Muscle of leg (tissue), 11 donors: ENCODE data around the gene COQ10A. TPM values are rescaled to one million over a fixed set of nuclear protein-coding genes. Genes with fewer than 3 reads are reported as not detected.
A peak's percentile ranks its signal among the peaks of the same experiment; 100 is the strongest.

Experiments used
- DNase-seq: peaks from one replicate; pipeline ENCODE4 v3.0.0; 2013
- H3K27ac ChIP-seq: one replicate; pipeline ENCODE4 v1.5.1; 2013; ENCODE audit warnings: mild to moderate bottlenecking, low read length, control low read depth
- H3K27me3 ChIP-seq: one replicate; pipeline ENCODE4 v1.6.1; 2013; ENCODE audit warnings: low read length; ENCODE audit not compliant: control insufficient read depth, insufficient read depth
- H3K36me3 ChIP-seq: one replicate; pipeline ENCODE4 v1.6.1; 2013; ENCODE audit warnings: low read length; ENCODE audit not compliant: control insufficient read depth, insufficient read depth
- H3K4me1 ChIP-seq: one replicate; pipeline ENCODE4 v1.6.1; 2013; ENCODE audit warnings: low read length; ENCODE audit not compliant: control insufficient read depth, insufficient read depth
- H3K4me3 ChIP-seq: one replicate; pipeline ENCODE4 v1.5.1; 2013; ENCODE audit warnings: low read length, control low read depth
- H3K9me3 ChIP-seq: replicated peaks from 2 replicates; pipeline ENCODE4 v1.6.1; 2013; ENCODE audit warnings: low read depth, low read length; ENCODE audit not compliant: control insufficient read depth
- WGBS: methylation state at CpG from one replicate; pipeline ENCODE4 v1.1.5; 2013; ENCODE audit warnings: missing lambda C conversion rate; ENCODE audit not compliant: insufficient coverage; 5-methylcytosine and 5-hydroxymethylcytosine counted together
- polyA plus RNA-seq, 8 donors: library from polyadenylated mRNA; unstranded; fragments of 120-200 nt; gene quantifications; one replicate each; pipeline versions ENCODE4 v1.2.1 to v1.2.3, GENCODE V29; 2013; ENCODE audit warnings: inconsistent platforms in 1 of 8, low replicate concordance in 1 of 8; ENCODE audit not compliant: insufficient read length in 8 of 8, insufficient read depth in 1 of 8
- total RNA-seq: library from RNA; stranded (reverse); fragments of 120-200 nt; gene quantifications from one replicate; pipeline ENCODE4 v1.2.4, GENCODE V29; 2013

The COQ10A gene
- total and polyA plus RNA-seq, 9 donors, result 13.4 to 34.4 (median 18.9) TPM

DNA sequence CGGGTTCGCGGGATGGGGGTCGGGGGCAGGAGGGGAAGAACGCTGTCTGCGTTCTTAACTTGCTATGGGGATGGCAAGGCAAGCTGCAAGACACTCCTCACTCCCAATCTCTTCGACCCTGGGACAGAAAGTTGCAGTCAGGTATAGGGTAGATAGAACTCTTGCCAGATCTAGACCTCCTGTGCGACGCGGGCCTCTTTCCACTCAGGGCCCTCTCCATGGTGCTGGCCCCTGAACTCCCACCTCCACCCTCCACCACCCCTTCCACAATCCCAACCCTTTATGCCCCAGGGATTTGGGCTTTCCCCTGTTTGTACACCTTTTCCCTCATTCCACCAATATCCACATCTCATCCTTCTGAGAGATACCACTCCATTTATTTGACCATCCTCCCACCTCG, 41.8 kb upstream of the COQ10A start:
- H3K27ac ChIP-seq, result peak overlapping the region; percentile 89
- H3K36me3 ChIP-seq, result peaks cover 6% of the 10 kb centered on the region
- H3K9me3 ChIP-seq, result no peaks in the 10 kb centered on the region
- H3K4me1 ChIP-seq, result peaks cover 36% of the 10 kb centered on the region
- H3K27me3 ChIP-seq, result no peaks in the 10 kb centered on the region
- peak overlapping the region; percentile 71 for H3K4me3 ChIP-seq
- no peak for DNase-seq
- WGBS, result 85% methylated on average over 7 of the region's 11 CpGs

GRCh38 chr12:56229082-56229481, 37.7 kb upstream of the COQ10A start:
- no peaks in the 10 kb centered on the region for H3K27me3 ChIP-seq
- no peak overlapping the region for H3K27ac ChIP-seq
- DNase-seq, result no peak
- H3K4me3 ChIP-seq, result no peak overlapping the region
- peaks cover 6% of the 10 kb centered on the region for H3K36me3 ChIP-seq
- H3K9me3 ChIP-seq, result no peaks in the 10 kb centered on the region
- 78% methylated on average over 7 of the region's 7 CpGs for WGBS
- H3K4me1 ChIP-seq, result peaks cover 9% of the 10 kb centered on the region

GRCh38 chr12:56229916-56230431, 36.8 kb upstream of the COQ10A start, which contains the start of gene SLC39A5:
Gene SLC39A5, plus strand, starts transcription at chr12:56230051. Its CDS starts 1,224 bp downstream, at chr12:56231275.
- H3K9me3 ChIP-seq, result no peaks in the 10 kb centered on the region
- peaks cover 6% of the 10 kb centered on the region for H3K36me3 ChIP-seq
- H3K27ac ChIP-seq, result no peak within 1 kb of the TSS
- 71% methylated on average over 3 of the region's 4 CpGs for WGBS
- H3K27me3 ChIP-seq, result no peaks in the 10 kb centered on the region
- DNase-seq, result no peak
- H3K4me1 ChIP-seq, result peaks cover 3% of the 10 kb centered on the region
- no peak within 1 kb of the TSS for H3K4me3 ChIP-seq

GRCh38 chr12:56230432-56231183, 36.1 kb upstream of the COQ10A start:
- H3K36me3 ChIP-seq, result peaks cover 6% of the 10 kb centered on the region
- 46% methylated on average over 5 of the region's 8 CpGs for WGBS
- H3K27me3 ChIP-seq, result no peaks in the 10 kb centered on the region
- no peaks in the 10 kb centered on the region for H3K4me1 ChIP-seq
- no peak for DNase-seq
- H3K4me3 ChIP-seq, result no peak overlapping the region
- no peak overlapping the region for H3K27ac ChIP-seq
- H3K9me3 ChIP-seq, result no peaks in the 10 kb centered on the region

DNA sequence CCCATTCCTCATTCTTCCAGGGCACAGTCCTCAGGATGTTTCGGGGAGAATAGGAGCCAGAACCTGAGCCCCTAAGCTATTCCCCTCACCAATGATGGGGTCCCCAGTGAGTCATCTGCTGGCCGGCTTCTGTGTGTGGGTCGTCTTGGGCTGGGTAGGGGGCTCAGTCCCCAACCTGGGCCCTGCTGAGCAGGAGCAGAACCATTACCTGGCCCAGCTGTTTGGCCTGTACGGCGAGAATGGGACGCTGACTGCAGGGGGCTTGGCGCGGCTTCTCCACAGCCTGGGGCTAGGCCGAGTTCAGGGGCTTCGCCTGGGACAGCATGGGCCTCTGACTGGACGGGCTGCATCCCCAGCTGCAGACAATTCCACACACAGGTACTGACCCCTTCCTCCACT, 35.6 kb upstream of the COQ10A start:
- WGBS, result 72% methylated on average over 10 of the region's 11 CpGs
- DNase-seq, result no peak

DNA sequence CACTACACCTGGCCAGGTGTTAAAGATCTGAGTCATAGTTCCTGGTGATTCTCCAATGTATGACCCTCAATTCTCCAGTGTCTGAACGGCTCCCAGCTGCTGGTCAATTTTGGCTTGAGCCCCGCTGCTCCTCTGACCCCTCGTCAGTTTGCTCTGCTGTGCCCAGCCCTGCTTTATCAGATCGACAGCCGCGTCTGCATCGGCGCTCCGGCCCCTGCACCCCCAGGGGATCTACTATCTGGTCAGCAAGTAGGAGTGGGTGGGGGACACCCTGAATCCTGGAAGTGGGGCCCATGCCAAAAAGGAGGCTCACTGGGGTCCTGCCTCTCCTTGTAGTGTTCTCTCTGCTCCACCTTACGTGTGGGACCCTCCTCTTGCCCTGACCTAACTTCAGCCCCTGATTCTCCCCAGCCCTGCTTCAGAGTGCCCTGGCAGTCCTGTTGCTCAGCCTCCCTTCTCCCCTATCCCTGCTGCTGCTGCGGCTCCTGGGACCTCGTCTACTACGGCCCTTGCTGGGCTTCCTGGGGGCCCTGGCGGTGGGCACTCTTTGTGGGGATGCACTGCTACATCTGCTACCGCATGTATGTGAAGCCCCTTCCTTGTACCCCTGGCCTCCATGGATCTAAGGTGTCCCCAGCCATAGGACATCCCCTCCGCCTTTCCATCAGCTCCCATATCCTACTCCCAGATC, 31.9 kb upstream of the COQ10A start:
- Histone ChIP-seq H3K36me3 (peaks cover 28% of the 10 kb centered on the region), H3K9me3 (no peaks in the 10 kb centered on the region), H3K27ac (no peak overlapping the region), H3K4me3 (no peak overlapping the region), H3K4me1 (no peaks in the 10 kb centered on the region), H3K27me3 (no peaks in the 10 kb centered on the region)
- WGBS, result 69% methylated on average over 9 of the region's 16 CpGs
- DNase-seq, result no peak

More for the DNA sequence above, 35.6 kb upstream of the COQ10A start:
- Histone ChIP-seq H3K36me3 (peaks cover 10% of the 10 kb centered on the region), H3K27me3 (no peaks in the 10 kb centered on the region), H3K27ac (no peak overlapping the region), H3K4me3 (no peak overlapping the region), H3K9me3 (no peaks in the 10 kb centered on the region), H3K4me1 (no peaks in the 10 kb centered on the region)

DNA sequence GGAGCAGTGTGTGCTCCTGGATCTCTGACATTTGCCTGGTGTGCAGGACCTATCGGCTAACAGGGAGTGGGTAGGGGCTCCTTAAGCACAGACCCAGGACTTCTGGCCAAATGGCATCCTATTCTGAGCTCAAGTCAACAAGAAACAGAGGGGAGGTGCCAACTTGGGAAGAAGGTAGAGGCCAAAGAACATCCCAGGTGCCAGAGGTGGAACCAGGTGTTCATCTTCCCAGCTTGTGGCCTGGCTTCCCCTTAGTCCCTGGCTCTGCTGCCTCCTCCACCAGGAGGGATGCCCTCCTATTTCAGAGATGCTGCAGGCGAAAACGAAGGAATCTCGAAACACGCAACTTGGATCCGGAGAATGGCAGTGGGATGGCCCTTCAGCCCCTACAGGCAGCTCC, 30.7 kb upstream of the COQ10A start:
- WGBS, result 90% methylated on average over 6 of the region's 6 CpGs
- no peak overlapping the region for H3K27ac ChIP-seq
- no peak for DNase-seq
- H3K36me3 ChIP-seq, result peaks cover 40% of the 10 kb centered on the region
- H3K4me1 ChIP-seq, result no peaks in the 10 kb centered on the region
- H3K4me3 ChIP-seq, result no peak overlapping the region
- no peaks in the 10 kb centered on the region for H3K9me3 ChIP-seq
- no peaks in the 10 kb centered on the region for H3K27me3 ChIP-seq

DNA sequence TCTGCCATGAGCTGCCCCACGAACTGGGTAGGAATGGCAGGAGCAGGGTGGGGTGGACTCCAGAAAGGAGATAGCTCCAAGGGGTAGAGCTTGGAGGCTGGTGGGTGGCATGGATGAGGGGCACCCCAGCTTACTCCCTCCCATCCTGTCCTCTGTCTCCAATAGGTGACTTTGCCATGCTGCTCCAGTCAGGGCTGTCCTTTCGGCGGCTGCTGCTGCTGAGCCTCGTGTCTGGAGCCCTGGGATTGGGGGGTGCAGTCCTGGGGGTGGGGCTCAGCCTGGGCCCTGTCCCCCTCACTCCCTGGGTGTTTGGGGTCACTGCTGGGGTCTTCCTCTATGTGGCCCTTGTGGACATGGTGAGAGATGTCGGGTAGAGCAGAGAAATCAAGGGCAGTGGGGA, 29.8 kb upstream of the COQ10A start:
- WGBS, result 66% methylated on average over 3 of the region's 5 CpGs
- peaks cover 49% of the 10 kb centered on the region for H3K36me3 ChIP-seq
- no peak for DNase-seq
- H3K9me3 ChIP-seq, result no peaks in the 10 kb centered on the region
- H3K4me3 ChIP-seq, result no peak overlapping the region
- H3K27me3 ChIP-seq, result no peaks in the 10 kb centered on the region
- no peak overlapping the region for H3K27ac ChIP-seq
- no peaks in the 10 kb centered on the region for H3K4me1 ChIP-seq

DNA sequence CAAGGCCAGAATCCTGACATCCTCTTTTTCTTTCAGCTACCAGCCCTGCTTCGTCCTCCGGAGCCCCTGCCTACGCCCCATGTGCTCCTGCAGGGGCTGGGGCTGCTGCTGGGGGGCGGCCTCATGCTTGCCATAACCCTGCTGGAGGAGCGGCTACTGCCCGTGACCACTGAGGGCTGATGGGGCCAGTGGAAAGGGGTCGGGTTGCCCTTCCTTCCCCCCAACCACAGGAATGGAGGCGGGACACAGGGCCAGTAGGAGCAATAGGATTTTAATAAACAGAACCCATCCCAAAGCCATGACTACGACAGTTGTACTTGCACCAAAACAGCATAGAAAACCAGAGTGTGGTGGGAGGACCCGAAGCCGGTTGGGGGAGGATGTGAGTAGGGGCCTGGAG, 29.2 kb upstream of the COQ10A start:
- H3K27ac ChIP-seq, result no peak overlapping the region
- H3K27me3 ChIP-seq, result no peaks in the 10 kb centered on the region
- no peak for DNase-seq
- no peak overlapping the region for H3K4me3 ChIP-seq
- H3K36me3 ChIP-seq, result peaks cover 55% of the 10 kb centered on the region
- no peaks in the 10 kb centered on the region for H3K4me1 ChIP-seq
- no peaks in the 10 kb centered on the region for H3K9me3 ChIP-seq
- 64% methylated on average over 6 of the region's 11 CpGs for WGBS
